ENCODE measurements around the gene ADAMTSL2.

Gene ADAMTSL2

GRCh38 chr9:133606708-133607025, 72.2 kb downstream of the ADAMTSL2 start:
- no peak for TF ChIP-seq CTCF (IDR thresholded peaks at IDR 0.05; ENCODE audit: low read depth, low read length)
- no peak overlapping the region for H3K4me3 ChIP-seq (ENCODE audit: low read depth, low read length)

- H3K4me3 ChIP-seq (ENCODE audit: low read depth, low read length): no peak overlapping the region
- TF ChIP-seq CTCF (IDR thresholded peaks at IDR 0.05; ENCODE audit: low read depth, low read length): no peak
Observed at GRCh38 chr9:133607381-133607780, 72.9 kb downstream of the ADAMTSL2 start.

- no peak overlapping the region for H3K4me3 ChIP-seq (ENCODE audit: low read depth, low read length)
- no peak for TF ChIP-seq CTCF (IDR thresholded peaks at IDR 0.05; ENCODE audit: low read depth, low read length)
Observed at GRCh38 chr9:133607976-133608375, 73.5 kb downstream of the ADAMTSL2 start.

GRCh38 chr9:133608382-133608781, 73.9 kb downstream of the ADAMTSL2 start:
- H3K4me3 ChIP-seq (ENCODE audit: low read depth, low read length): no peak overlapping the region
- no peak for TF ChIP-seq CTCF (IDR thresholded peaks at IDR 0.05; ENCODE audit: low read depth, low read length)

- H3K4me3 ChIP-seq (ENCODE audit: low read depth, low read length): no peak overlapping the region
- TF ChIP-seq CTCF (IDR thresholded peaks at IDR 0.05; ENCODE audit: low read depth, low read length): no peak
Observed at GRCh38 chr9:133608889-133609288, 74.4 kb downstream of the ADAMTSL2 start.

- H3K4me3 ChIP-seq (ENCODE audit: low read depth, low read length): no peak within 1 kb of the TSS
- TF ChIP-seq CTCF (IDR thresholded peaks at IDR 0.05; ENCODE audit: low read depth, low read length): no peak
Observed at GRCh38 chr9:133609311-133610098, 75.0 kb downstream of the ADAMTSL2 start, which contains the start of gene FAM163B. FAM163B (minus strand) TSS chr9:133609389; CDS start chr9:133580223, 29,166 bp downstream.

- no peak for TF ChIP-seq CTCF (IDR thresholded peaks at IDR 0.05; ENCODE audit: low read depth, low read length)
- no peak overlapping the region for H3K4me3 ChIP-seq (ENCODE audit: low read depth, low read length)
Observed at GRCh38 chr9:133610845-133611244, 76.3 kb downstream of the ADAMTSL2 start.

Measured in WI38 (cell line).